Gastroesophageal sphincter (tissue), 3 donors: Measurements from ENCODE around the gene LAG3.

Experiments used
- CTCF ChIP-seq, 4 experiments: fragments of 200-600 bp in 2 of 4; fragments of 450-650 bp in 2 of 4; sonication (generic) in 1 of 4; IDR thresholded peaks; one replicate each; pipeline ENCODE4 v1.5.1; 2017 to 2019; ENCODE audit warnings: antibody characterized with exemption in 4 of 4, mild to moderate bottlenecking in 2 of 4, moderate library complexity in 2 of 4
- EP300 ChIP-seq: sonication (generic); formaldehyde crosslinking; IDR thresholded peaks from one replicate; pipeline ENCODE4 v1.6.1; 2017; ENCODE audit warnings: antibody characterized with exemption, mild to moderate bottlenecking

- TF ChIP-seq EP300 (no peak), CTCF (IDR thresholded peaks at IDR 0.05) (no peak)
Measured at GRCh38 chr12:6791931-6792520, 19.7 kb downstream of the LAG3 start.
